CD4-positive, alpha-beta memory T cell (primary cell): ENCODE results near the gene CAD. TPM values are rescaled to one million over a fixed set of nuclear protein-coding genes. Genes with fewer than 3 reads are reported as not detected.

ENCODE experiments used
- CTCF ChIA-PET: fragments of 350-600 bp; sonication (Branson Sonifier 250); formaldehyde crosslinking; loops from one replicate; lab custom pipeline; 2021; ENCODE audit warnings: inconsistent platforms; ENCODE audit not compliant: partially characterized antibody; lab: Charles Lee
- POLR2A ChIA-PET: fragments of 350-600 bp; sonication (Branson Sonifier 250); formaldehyde crosslinking; loops from one replicate; lab custom pipeline; 2021; ENCODE audit not compliant: partially characterized antibody; lab: Charles Lee
- DNase-seq, 5 donors: peaks; one replicate each; pipeline versions ENCODE4 v3.0.0 to v3.0.0-alpha.2; 2020 to 2022; ENCODE audit warnings: mixed read lengths in 1 of 5
- H3K27ac ChIP-seq: one replicate; pipeline ENCODE4 v1.7.0; 2013; ENCODE audit warnings: low read depth, low read length
- H3K27me3 ChIP-seq: 2 replicates; pipeline ENCODE4 v1.7.0; 2013; ENCODE audit warnings: mild to moderate bottlenecking, low read length, moderate library complexity; ENCODE audit not compliant: insufficient read depth
- H3K36me3 ChIP-seq: 2 replicates; pipeline ENCODE4 v1.7.0; 2013; ENCODE audit warnings: mild to moderate bottlenecking, low read length, moderate library complexity; ENCODE audit not compliant: insufficient read depth
- H3K4me1 ChIP-seq: 2 replicates; pipeline ENCODE4 v1.7.0; 2013; ENCODE audit warnings: mild to moderate bottlenecking, low read length, moderate library complexity; ENCODE audit not compliant: insufficient read depth
- H3K4me3 ChIP-seq, 2 donors: one replicate each; pipeline ENCODE4 v1.7.0; 2013; ENCODE audit warnings: low read length in 2 of 2, mild to moderate bottlenecking in 1 of 2
- H3K9me3 ChIP-seq, 2 donors: one replicate each; pipeline ENCODE4 v1.7.0; 2013; ENCODE audit warnings: low read length in 2 of 2, control low read depth in 1 of 2; ENCODE audit not compliant: control insufficient read depth in 1 of 2
- H3K27ac Mint-ChIP-seq, 7 donors: one replicate each; pipeline ENCODE4 v1.8.0; 2020 to 2021; ENCODE audit warnings: mixed read lengths in 7 of 7, mild to moderate bottlenecking in 6 of 7, inconsistent platforms in 3 of 7, moderate library complexity in 3 of 7
- H3K27me3 Mint-ChIP-seq, 2 donors: one replicate each; pipeline ENCODE4 v1.8.0; 2020 to 2021; ENCODE audit warnings: mixed read lengths in 2 of 2
- H3K36me3 Mint-ChIP-seq, 2 donors: one replicate each; pipeline ENCODE4 v1.8.0; 2020 to 2021; ENCODE audit warnings: mixed read lengths in 2 of 2, inconsistent platforms in 1 of 2, mild to moderate bottlenecking in 1 of 2
- H3K4me1 Mint-ChIP-seq, 4 donors: one replicate each; pipeline ENCODE4 v1.8.0; 2020 to 2021; ENCODE audit warnings: mixed read lengths in 4 of 4, mild to moderate bottlenecking in 1 of 4
- H3K4me3 Mint-ChIP-seq, 8 donors: one replicate each; pipeline ENCODE4 v1.8.0; 2020 to 2021; ENCODE audit warnings: mixed read lengths in 8 of 8, mild to moderate bottlenecking in 7 of 8, moderate library complexity in 6 of 8, inconsistent platforms in 3 of 8
- H3K9me3 Mint-ChIP-seq, 8 donors: one replicate each; pipeline ENCODE4 v1.8.0; 2020 to 2021; ENCODE audit warnings: mixed read lengths in 8 of 8, mild to moderate bottlenecking in 5 of 8, inconsistent platforms in 3 of 8, moderate library complexity in 1 of 8
- intact Hi-C: fragments of 100-400 bp; cut with micrococcal nuclease; formaldehyde crosslinking; loops from one replicate; pipeline ENCODE4 v1.15.1; 2023
- polyA plus RNA-seq, 2 donors: library from polyadenylated mRNA; unstranded; fragments of 300-500 nt; fragmentation: Illumina TruSeq; gene quantifications; one replicate each; pipeline ENCODE4 v1.2.3, GENCODE V29; 2021
- total RNA-seq, 2 experiments: library from RNA; stranded (reverse); gene quantifications; one replicate each; pipeline ENCODE4 v1.2.3, GENCODE V29; 2021

Gene CAD
- total and polyA plus RNA-seq, 4 experiments from 2014 or later, result 11.3 to 49.3 (median 35.9) TPM

DNA sequence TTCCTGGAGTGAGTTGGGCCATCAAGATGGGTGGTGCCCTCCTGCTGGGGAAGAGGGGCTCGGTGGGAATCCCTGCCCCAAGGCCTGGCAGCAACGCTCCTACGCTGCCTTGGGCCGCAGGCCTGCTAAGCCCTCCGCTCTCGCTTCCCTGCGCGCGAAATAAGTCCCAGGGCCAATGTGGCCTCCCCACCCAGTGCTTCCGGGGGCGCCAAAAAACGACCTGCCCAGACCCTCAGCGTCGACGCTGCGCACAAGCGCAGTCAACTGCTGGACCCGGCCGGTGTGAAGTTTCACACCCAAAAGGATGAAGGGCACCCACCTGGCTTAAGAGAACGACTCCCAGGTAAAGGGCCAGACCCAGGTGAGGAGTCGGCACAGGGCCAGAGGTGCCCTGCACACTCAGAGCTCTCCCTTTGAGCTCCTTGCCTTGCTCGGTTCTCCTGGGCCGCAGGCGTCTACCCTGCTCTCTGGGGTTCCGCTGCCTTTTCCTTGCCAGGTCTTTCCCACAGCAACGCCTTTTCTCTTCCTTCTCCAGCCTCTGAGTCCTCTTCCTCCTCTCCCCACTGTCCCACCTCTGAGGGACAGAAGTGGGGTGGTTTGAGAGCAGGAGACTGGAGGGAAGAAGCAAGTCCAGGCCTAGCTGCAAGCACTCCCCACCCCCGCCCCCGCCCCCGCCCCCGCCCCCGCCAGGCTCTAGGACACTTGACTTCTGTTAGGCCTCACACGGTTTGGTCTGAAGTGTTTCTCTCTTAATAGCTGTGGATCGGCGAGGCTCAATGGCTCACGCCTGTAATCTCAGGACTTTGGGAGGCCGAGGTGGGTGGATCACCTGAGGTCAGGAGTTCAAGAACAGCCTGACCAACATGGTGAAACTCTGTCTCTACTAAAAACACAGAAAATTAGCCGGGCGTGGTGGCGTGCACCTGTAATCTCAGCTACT is 58.3 kb downstream of the CAD start, which contains the start of gene DNAJC5G:
Gene DNAJC5G, plus strand, starts transcription at position 223 of the 940 bp plus-strand sequence. CDS start 1,296 bp downstream, outside the sequence.
- Mint-ChIP-seq H3K27me3 (peaks cover 9 to 14% of the 10 kb centered on the region in 2 donors), H3K4me3 (no peak within 1 kb of the TSS), H3K27ac (no peak within 1 kb of the TSS), H3K4me1 (peaks cover 0 to 4% (median 1%) of the 10 kb centered on the region in 4 donors), H3K9me3 (no peaks in the 10 kb centered on the region), H3K36me3 (no peaks in the 10 kb centered on the region)
- H3K4me3 ChIP-seq, result no peak within 1 kb of the TSS
- intact Hi-C loops, result no loop called here
- H3K36me3 ChIP-seq, result no peaks in the 10 kb centered on the region
- H3K27me3 ChIP-seq, result no peaks in the 10 kb centered on the region
- ChIA-PET CTCF (interaction anchor here (0.7 to 1.6 kb wide), 6 partner anchors 9 to 1403 kb away, joined by 3 to 4 read pairs (median 3); no protein-coding TSS in a partner anchor), POLR2A (no interaction called here)
- no peak for DNase-seq
- no peak within 1 kb of the TSS for H3K27ac ChIP-seq
- no peaks in the 10 kb centered on the region for H3K9me3 ChIP-seq
- no peaks in the 10 kb centered on the region for H3K4me1 ChIP-seq

DNA sequence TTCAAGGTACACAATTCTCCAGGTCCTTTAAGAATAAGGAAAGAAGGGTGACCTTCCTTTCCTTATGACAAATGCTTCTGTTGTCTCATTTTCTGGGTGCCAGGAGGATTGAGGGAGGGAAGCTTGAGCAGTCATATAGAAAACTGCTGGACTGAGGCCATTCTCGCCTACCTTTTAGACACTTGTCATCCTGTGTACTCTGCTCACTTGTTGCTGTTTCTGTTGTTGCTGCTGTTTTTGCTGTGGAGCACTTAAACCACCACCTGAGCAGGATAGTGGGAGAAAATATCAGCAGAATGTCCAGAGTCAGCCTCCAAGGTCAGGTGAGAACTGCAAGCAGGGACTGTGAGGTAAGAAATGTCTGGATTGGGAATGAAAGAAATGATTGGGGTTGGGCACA is 60.8 kb downstream of the CAD start:
- Mint-ChIP-seq H3K27me3 (peaks cover 13 to 15% of the 10 kb centered on the region in 2 donors), H3K9me3 (peaks cover 0 to 2% (median 0%) of the 10 kb centered on the region in 8 donors), H3K4me3 (no peak overlapping the region), H3K36me3 (no peaks in the 10 kb centered on the region), H3K4me1 (peaks cover 0 to 4% (median 1%) of the 10 kb centered on the region in 4 donors), H3K27ac (no peak overlapping the region)
- Histone ChIP-seq H3K36me3 (no peaks in the 10 kb centered on the region), H3K27ac (no peak overlapping the region), H3K4me1 (no peaks in the 10 kb centered on the region), H3K27me3 (peaks cover 6% of the 10 kb centered on the region), H3K4me3 (no peak overlapping the region), H3K9me3 (no peaks in the 10 kb centered on the region)
- ChIA-PET CTCF (interaction anchor here (0.5 to 9.1 kb wide), 9 partner anchors 13 to 880 kb away, joined by 3 to 125 read pairs (median 17); partner anchors contain the start of genes ABHD1 and SLC30A3), POLR2A (no interaction called here)
- intact Hi-C loops, result no loop called here
- no peak for DNase-seq

DNA sequence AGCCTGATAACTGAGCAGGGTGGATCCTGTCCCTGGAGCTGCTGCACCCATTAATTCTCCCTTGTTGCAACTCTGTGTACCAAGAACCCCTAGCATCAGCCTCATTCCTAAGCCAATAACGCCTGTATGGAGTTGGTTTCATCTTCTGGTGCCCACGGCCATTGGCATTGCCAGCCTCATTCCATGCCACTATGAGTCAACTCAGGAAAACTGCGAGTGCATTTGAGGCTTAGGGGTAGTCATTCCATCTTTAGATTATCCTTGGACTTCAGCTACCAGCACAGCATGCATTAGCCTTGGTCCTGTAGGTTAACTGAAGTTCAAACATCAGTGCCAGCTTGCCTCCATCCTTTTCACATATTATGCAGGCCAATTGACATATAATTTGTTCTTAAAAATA is 63.7 kb downstream of the CAD start:
- Histone ChIP-seq H3K4me3 (no peak overlapping the region), H3K36me3 (no peaks in the 10 kb centered on the region), H3K27me3 (peaks cover 6% of the 10 kb centered on the region), H3K27ac (no peak overlapping the region), H3K4me1 (no peaks in the 10 kb centered on the region), H3K9me3 (no peaks in the 10 kb centered on the region)
- POLR2A ChIA-PET, result interaction anchor here (0.9 kb wide), 1 partner anchor 22 kb away, joined by 3 read pairs; no protein-coding TSS in a partner anchor
- intact Hi-C loops, result loop anchor here (1.0 kb wide), 5 partner anchors 16 to 435 kb away; no protein-coding TSS in a partner anchor
- peaks cover 11 to 22% of the 10 kb centered on the region in 2 donors for H3K27me3 Mint-ChIP-seq
- H3K36me3 Mint-ChIP-seq, result no peaks in the 10 kb centered on the region
- CTCF ChIA-PET, result interaction anchor here (0.6 to 9.1 kb wide), 14 partner anchors 10 to 322 kb away, joined by 3 to 125 read pairs (median 20); partner anchors contain the start of gene SLC30A3
- no peak for DNase-seq
- peaks cover 0 to 2% (median 0%) of the 10 kb centered on the region in 8 donors for H3K9me3 Mint-ChIP-seq
- H3K4me3 Mint-ChIP-seq, result no peak overlapping the region
- peaks cover 0 to 4% (median 1%) of the 10 kb centered on the region in 4 donors for H3K4me1 Mint-ChIP-seq
- no peak overlapping the region for H3K27ac Mint-ChIP-seq

DNA sequence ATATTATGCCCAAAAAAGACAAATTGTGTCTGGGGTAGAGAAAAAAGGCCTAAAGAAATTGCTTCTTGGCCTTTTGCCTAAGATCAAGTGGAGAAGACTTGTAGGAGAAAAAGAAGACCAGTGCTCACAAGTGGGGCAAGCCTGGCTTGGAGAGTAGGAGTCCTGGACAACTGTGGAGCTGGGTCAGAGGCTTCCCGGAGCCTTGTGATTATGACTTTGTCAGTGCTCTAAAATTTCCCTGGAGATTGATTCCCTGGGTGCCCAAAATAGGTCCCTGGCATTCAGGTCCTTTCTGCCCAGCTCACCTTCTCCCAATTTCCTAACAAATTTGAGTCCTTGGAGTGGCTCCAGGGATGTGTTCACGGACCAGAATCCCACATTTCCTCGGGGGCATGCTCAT is 64.3 kb downstream of the CAD start:
- Mint-ChIP-seq H3K4me1 (peaks cover 0 to 4% (median 1%) of the 10 kb centered on the region in 4 donors), H3K4me3 (no peak overlapping the region), H3K36me3 (no peaks in the 10 kb centered on the region), H3K27ac (no peak overlapping the region), H3K27me3 (peaks cover 11 to 22% of the 10 kb centered on the region in 2 donors), H3K9me3 (peaks cover 0 to 2% (median 0%) of the 10 kb centered on the region in 8 donors)
- Histone ChIP-seq H3K27ac (no peak overlapping the region), H3K27me3 (peaks cover 6% of the 10 kb centered on the region), H3K36me3 (no peaks in the 10 kb centered on the region), H3K4me3 (no peak overlapping the region), H3K9me3 (no peaks in the 10 kb centered on the region), H3K4me1 (no peaks in the 10 kb centered on the region)
- intact Hi-C loops, result no loop called here
- ChIA-PET CTCF (interaction anchor here (0.6 to 9.1 kb wide), 17 partner anchors 9 to 436 kb away, joined by 3 to 125 read pairs (median 7); partner anchors contain the start of gene SLC30A3), POLR2A (no interaction called here)
- no peak for DNase-seq

DNA sequence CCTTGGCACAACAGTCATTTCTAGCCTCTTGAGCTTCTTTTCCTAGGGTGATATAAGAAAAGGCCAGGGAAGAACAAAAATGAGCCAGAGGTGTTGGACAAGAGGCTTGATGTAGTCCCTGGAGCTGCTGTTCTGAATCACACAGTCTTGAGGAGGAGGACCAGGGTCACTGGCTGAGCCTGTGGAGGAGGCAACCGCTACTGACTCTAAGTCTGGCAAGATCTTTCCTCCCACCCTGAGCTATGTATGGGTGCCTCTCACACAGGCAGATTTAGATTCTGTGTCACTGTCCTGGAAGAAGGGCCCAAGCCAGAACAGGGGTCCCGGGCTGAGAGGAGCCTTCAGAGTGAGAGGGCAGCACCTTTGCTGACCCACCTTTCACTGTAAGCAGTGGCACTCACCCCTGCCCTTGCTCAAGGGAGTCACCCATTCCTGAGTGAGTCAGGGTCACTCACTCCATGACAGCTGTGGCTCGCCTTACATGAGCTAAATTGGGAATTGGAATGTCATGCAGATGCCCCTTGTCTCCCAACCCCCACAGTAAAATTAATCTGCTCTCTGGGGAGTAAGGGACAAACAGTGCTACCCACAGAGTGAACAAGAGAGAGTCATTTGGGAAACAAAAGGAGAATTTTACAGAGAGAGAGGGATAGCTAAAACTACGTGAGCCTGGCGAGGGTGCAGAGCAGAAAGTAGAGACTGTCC is 64.8 kb downstream of the CAD start, which contains the start of gene TRIM54:
Gene TRIM54, plus strand, starts transcription at position 575 of the 705 bp plus-strand sequence. CDS start 303 bp downstream, outside the sequence.
- H3K9me3 ChIP-seq, result no peaks in the 10 kb centered on the region
- Mint-ChIP-seq H3K4me3 (no peak within 1 kb of the TSS), H3K36me3 (no peaks in the 10 kb centered on the region), H3K9me3 (peaks cover 0 to 2% (median 0%) of the 10 kb centered on the region in 8 donors), H3K4me1 (peaks cover 0 to 4% (median 1%) of the 10 kb centered on the region in 4 donors), H3K27me3 (peaks cover 11 to 25% of the 10 kb centered on the region in 2 donors), H3K27ac (peak within 1 kb of the TSS in 1 of 7 donors; percentile 62)
- H3K4me3 ChIP-seq, result no peak within 1 kb of the TSS
- ChIA-PET CTCF (interaction anchor here (0.6 to 9.1 kb wide), 14 partner anchors 9 to 436 kb away, joined by 3 to 125 read pairs (median 16); partner anchors contain the start of gene SLC30A3), POLR2A (interaction anchor here (1.0 kb wide), 1 partner anchor 34 kb away, joined by 3 read pairs; no protein-coding TSS in a partner anchor)
- H3K27me3 ChIP-seq, result peaks cover 6% of the 10 kb centered on the region
- H3K27ac ChIP-seq, result no peak within 1 kb of the TSS
- no peak for DNase-seq
- no peaks in the 10 kb centered on the region for H3K36me3 ChIP-seq
- intact Hi-C loops, result no loop called here
- no peaks in the 10 kb centered on the region for H3K4me1 ChIP-seq

DNA sequence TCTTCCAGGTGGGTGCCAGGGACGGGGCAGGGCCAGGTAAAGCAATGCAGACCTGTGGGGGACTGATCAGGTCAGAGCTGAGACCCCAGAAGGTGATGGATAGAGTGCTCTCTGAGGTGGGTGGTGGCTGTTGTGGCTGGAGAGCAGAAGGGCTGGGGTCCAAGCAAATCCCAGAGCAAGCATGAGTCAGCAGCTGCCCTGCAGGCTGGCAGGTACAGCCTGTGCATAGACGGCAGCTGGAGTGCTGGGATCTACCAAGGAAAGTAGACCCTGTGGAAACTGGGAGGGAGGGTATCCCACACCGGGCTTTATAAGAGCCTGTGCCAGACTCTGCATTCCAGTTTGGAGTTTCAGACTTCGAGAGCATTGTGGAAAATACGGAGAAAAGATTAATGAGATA is 65.7 kb downstream of the CAD start:
- no peaks in the 10 kb centered on the region for H3K36me3 Mint-ChIP-seq
- CTCF ChIA-PET, result interaction anchor here (1.2 to 9.1 kb wide), 7 partner anchors 10 to 437 kb away, joined by 3 to 125 read pairs (median 12); no protein-coding TSS in a partner anchor
- no peak for DNase-seq
- POLR2A ChIA-PET, result interaction anchor here (1.0 kb wide), 1 partner anchor 35 kb away, joined by 3 read pairs; no protein-coding TSS in a partner anchor
- Histone ChIP-seq H3K27ac (no peak overlapping the region), H3K4me3 (no peak overlapping the region), H3K4me1 (no peaks in the 10 kb centered on the region), H3K9me3 (no peaks in the 10 kb centered on the region), H3K27me3 (peaks cover 6% of the 10 kb centered on the region), H3K36me3 (no peaks in the 10 kb centered on the region)
- H3K4me3 Mint-ChIP-seq, result no peak overlapping the region
- H3K4me1 Mint-ChIP-seq, result peaks cover 0 to 4% (median 1%) of the 10 kb centered on the region in 4 donors
- intact Hi-C loops, result no loop called here
- peaks cover 0 to 2% (median 0%) of the 10 kb centered on the region in 8 donors for H3K9me3 Mint-ChIP-seq
- H3K27me3 Mint-ChIP-seq, result peaks cover 6 to 21% of the 10 kb centered on the region in 2 donors
- H3K27ac Mint-ChIP-seq, result no peak overlapping the region
